Hepatocyte (in vitro differentiated cells): ENCODE measurements around the gene NTNG2. TPM values are rescaled to one million over a fixed set of nuclear protein-coding genes. Genes with fewer than 3 reads are reported as not detected.

Experiments used
- DNase-seq: peaks from one replicate; pipeline ENCODE4 v3.0.0-alpha.2; 2016; ENCODE audit warnings: low spot score
- H2AFZ ChIP-seq: fragments of 200-600 bp; sonication (generic); 2 replicates; pipeline ENCODE4 v1.6.0; 2016; ENCODE audit warnings: antibody characterized with exemption, mild to moderate bottlenecking
- H3K27ac ChIP-seq: fragments of 200-600 bp; sonication (generic); 2 replicates; pipeline ENCODE4 v1.5.1; 2016; ENCODE audit warnings: mild to moderate bottlenecking
- H3K27me3 ChIP-seq: fragments of 200-600 bp; sonication (generic); 2 replicates; pipeline ENCODE4 v1.6.1; 2016
- H3K36me3 ChIP-seq: fragments of 200-600 bp; sonication (generic); replicated peaks from 2 replicates; pipeline ENCODE4 v1.5.1; 2016; ENCODE audit warnings: low read depth; ENCODE audit not compliant: insufficient read depth
- H3K4me1 ChIP-seq: fragments of 200-600 bp; sonication (generic); 2 replicates; pipeline ENCODE4 v1.5.1; 2016; ENCODE audit warnings: mild to moderate bottlenecking, moderate library complexity; ENCODE audit not compliant: insufficient read depth
- H3K4me2 ChIP-seq: fragments of 200-600 bp; sonication (generic); 2 replicates; pipeline ENCODE4 v1.6.0; 2016
- H3K4me3 ChIP-seq: fragments of 200-600 bp; sonication (generic); 2 replicates; pipeline ENCODE4 v1.5.1; 2016; ENCODE audit warnings: mild to moderate bottlenecking
- H3K79me2 ChIP-seq: fragments of 200-600 bp; sonication (generic); 2 replicates; pipeline ENCODE4 v1.6.0; 2017; ENCODE audit warnings: mild to moderate bottlenecking
- H3K9me2 ChIP-seq: fragments of 200-600 bp; sonication (generic); replicated peaks from 2 replicates; pipeline ENCODE4 v1.6.0; 2017; ENCODE audit warnings: mild to moderate bottlenecking; ENCODE audit not compliant: insufficient read depth
- H3K9me3 ChIP-seq: fragments of 200-600 bp; sonication (generic); 2 replicates; pipeline ENCODE4 v1.5.1; 2016; ENCODE audit warnings: low read depth, mild to moderate bottlenecking
- H4K20me1 ChIP-seq: fragments of 200-600 bp; sonication (generic); 2 replicates; pipeline ENCODE4 v1.6.0; 2016; ENCODE audit warnings: mild to moderate bottlenecking; ENCODE audit not compliant: insufficient read depth, poor library complexity, severe bottlenecking
- EZH2 ChIP-seq: fragments of 200-600 bp; sonication (generic); IDR thresholded peaks from 2 replicates; pipeline ENCODE4 v1.6.1; 2016; ENCODE audit warnings: antibody characterized with exemption, mild to moderate bottlenecking, borderline replicate concordance
- EZH2phosphoT487 ChIP-seq: fragments of 200-600 bp; sonication (generic); IDR thresholded peaks from one replicate; pipeline ENCODE4 v1.6.1; 2018; ENCODE audit warnings: antibody characterized with exemption, mild to moderate bottlenecking, low read depth, moderate library complexity; ENCODE audit not compliant: unreplicated experiment, severe bottlenecking
- whole genome bisulfite sequencing: methylation state at CpG from one replicate; pipeline ENCODE4 v1.1.6; 2016; ENCODE audit warnings: low lambda C conversion rate; ENCODE audit errors: missing lambda C conversion rate; 5-methylcytosine and 5-hydroxymethylcytosine counted together
- polyA plus RNA-seq: library from polyadenylated mRNA; unstranded; fragments of >200 nt; fragmentation: Nextera tagmentation; extraction: Ambion mirVana; gene quantifications from 2 replicates; pipeline ENCODE4 v1.2.1, GENCODE V29; 2016
- total RNA-seq: library from RNA; depleted of rRNA; stranded (reverse); fragments of >200 nt; gene quantifications from 2 replicates; pipeline ENCODE4 v1.2.3, GENCODE V29; 2014
- TF ChIP-seq, protein P1 (sequence below): fragments of 200-600 bp; sonication (generic); IDR thresholded peaks from 2 replicates; pipeline ENCODE4 v1.5.1; 2016; ENCODE audit warnings: antibody characterized with exemption, mild to moderate bottlenecking; ENCODE audit not compliant: poor library complexity

The NTNG2 gene
- total and polyA plus RNA-seq, 2 experiments from 2014 or later: 0.48 to 1.8 TPM

DNA sequence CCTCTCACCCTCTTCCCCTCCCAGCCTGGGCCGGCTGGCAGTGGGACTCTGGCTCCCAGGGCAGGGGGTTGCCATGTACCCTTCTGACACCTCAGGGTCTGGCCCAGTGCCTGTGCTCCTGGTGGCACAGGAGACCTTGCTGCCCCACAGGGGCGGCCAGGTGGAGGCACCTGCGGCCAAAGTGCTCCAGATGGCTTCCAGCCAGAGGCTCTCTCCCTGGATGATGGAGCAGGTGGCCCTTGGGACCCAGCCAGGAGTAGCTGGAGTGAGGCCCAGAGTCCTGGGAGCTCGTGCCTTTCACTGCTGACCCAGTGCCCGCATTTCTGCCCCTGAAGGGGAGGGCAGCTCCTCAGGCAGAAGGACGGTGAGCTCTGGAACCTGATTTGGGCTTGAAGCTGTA is 87.3 kb downstream of the NTNG2 start:
- no peak overlapping the region for H3K4me2 ChIP-seq
- WGBS: 91% methylated on average over 6 of the region's 6 CpGs
- TF ChIP-seq, protein P1, sequence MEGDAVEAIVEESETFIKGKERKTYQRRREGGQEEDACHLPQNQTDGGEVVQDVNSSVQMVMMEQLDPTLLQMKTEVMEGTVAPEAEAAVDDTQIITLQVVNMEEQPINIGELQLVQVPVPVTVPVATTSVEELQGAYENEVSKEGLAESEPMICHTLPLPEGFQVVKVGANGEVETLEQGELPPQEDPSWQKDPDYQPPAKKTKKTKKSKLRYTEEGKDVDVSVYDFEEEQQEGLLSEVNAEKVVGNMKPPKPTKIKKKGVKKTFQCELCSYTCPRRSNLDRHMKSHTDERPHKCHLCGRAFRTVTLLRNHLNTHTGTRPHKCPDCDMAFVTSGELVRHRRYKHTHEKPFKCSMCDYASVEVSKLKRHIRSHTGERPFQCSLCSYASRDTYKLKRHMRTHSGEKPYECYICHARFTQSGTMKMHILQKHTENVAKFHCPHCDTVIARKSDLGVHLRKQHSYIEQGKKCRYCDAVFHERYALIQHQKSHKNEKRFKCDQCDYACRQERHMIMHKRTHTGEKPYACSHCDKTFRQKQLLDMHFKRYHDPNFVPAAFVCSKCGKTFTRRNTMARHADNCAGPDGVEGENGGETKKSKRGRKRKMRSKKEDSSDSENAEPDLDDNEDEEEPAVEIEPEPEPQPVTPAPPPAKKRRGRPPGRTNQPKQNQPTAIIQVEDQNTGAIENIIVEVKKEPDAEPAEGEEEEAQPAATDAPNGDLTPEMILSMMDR: no peak
- TF ChIP-seq EZH2phosphoT487: no peak
- no peak for TF ChIP-seq EZH2

DNA sequence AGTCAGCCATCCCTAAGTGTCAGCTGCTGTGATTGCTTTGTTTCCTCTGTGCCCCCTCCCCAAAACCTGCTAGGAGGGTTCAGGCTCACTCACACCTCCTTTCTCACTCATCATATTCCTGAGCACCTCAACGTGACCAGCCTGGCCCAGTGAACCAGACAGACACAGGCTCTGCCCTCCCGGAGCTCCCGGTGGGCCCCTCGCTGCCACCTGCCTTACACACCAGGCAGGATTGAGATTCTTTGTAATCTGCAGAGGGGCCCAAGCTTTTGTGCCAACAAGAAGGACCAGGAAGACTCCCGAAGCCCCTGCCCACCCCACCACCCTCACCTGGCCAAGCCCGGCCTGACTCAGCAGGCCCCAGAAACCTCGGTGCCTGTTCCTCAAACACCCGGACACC is 87.8 kb downstream of the NTNG2 start:
- Histone ChIP-seq H2AFZ (no peak overlapping the region), H3K4me2 (no peak overlapping the region), H3K9me2 (no peaks in the 10 kb centered on the region), H3K27ac (no peak overlapping the region), H3K36me3 (no peaks in the 10 kb centered on the region), H3K4me1 (peaks cover 8% of the 10 kb centered on the region), H3K79me2 (no peaks in the 10 kb centered on the region), H4K20me1 (no peaks in the 10 kb centered on the region), H3K27me3 (no peaks in the 10 kb centered on the region), H3K4me3 (no peak overlapping the region), H3K9me3 (no peaks in the 10 kb centered on the region)
- DNase-seq: no peak
- TF ChIP-seq, protein P1: no peak
- TF ChIP-seq EZH2phosphoT487 (no peak), EZH2 (no peak)
- WGBS: 87% methylated on average over 6 of the region's 8 CpGs

More for the DNA sequence above, 87.3 kb downstream of the NTNG2 start:
- Histone ChIP-seq H3K9me2 (no peaks in the 10 kb centered on the region), H3K36me3 (no peaks in the 10 kb centered on the region), H2AFZ (no peak overlapping the region), H3K27ac (no peak overlapping the region), H3K79me2 (no peaks in the 10 kb centered on the region), H3K4me3 (no peak overlapping the region), H3K4me1 (peaks cover 8% of the 10 kb centered on the region), H3K9me3 (no peaks in the 10 kb centered on the region), H3K27me3 (no peaks in the 10 kb centered on the region), H4K20me1 (no peaks in the 10 kb centered on the region)
- no peak for DNase-seq

DNA sequence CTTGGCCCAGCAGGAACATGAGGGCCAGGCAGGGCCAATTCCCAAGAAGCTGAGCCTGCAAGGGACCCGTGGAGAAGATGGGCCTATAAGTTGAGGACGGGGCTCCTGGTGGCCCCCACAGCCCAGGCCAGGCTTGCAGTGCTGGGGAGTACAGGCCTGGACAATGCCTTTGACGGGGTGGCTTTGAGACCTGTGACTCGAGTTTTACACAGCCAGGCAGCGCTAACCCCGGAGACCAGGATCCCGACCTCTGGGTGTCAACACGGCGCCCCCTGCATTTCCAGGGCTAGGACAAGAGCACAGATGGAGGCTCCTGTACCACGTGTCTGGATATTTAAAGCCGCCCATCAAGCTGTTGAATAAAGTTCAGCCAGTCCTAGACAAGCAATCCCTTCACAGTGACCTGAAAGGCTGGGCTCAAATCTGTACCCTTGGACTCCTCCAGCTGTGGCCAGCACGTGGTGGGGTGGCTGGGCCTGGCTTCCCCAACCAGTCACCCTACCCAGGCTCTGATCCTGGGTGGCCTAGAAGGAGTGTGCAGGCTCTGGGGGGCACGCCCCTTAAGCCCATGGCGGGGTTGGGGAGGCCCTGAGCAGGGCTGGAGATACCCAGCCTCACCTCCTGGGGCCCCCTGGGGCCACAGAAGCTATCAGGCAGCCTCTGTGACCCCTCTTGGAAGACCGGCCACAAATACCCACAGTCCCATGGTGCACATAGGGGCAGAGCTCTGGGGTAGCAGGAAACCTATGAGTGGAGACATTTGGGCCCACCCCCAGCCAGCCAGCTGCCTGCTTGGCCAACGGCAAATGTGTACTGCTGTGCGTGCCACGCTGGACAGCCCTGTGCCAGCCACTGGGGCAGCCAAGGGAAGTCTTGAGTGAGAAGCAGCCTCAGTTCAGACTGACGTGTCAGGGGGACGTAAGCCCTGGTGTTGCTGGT is 88.7 kb downstream of the NTNG2 start:
- Histone ChIP-seq H3K36me3 (no peaks in the 10 kb centered on the region), H3K27me3 (no peaks in the 10 kb centered on the region), H4K20me1 (no peaks in the 10 kb centered on the region), H2AFZ (no peak overlapping the region), H3K27ac (no peak overlapping the region), H3K79me2 (no peaks in the 10 kb centered on the region), H3K9me3 (no peaks in the 10 kb centered on the region), H3K9me2 (no peaks in the 10 kb centered on the region), H3K4me2 (no peak overlapping the region), H3K4me3 (no peak overlapping the region), H3K4me1 (peaks cover 5% of the 10 kb centered on the region)
- TF ChIP-seq EZH2phosphoT487: no peak
- TF ChIP-seq EZH2: no peak
- TF ChIP-seq, protein P1: no peak
- no peak for DNase-seq
- WGBS: 92% methylated on average over 20 of the region's 20 CpGs
